ENCODE measurements around the gene AUH. TPM values are rescaled to one million over a fixed set of nuclear protein-coding genes. Genes with fewer than 3 reads are reported as not detected.

AUH gene
- total RNA-seq, 2 experiments from 2014 or later: 15.5 to 15.6 TPM

DNA sequence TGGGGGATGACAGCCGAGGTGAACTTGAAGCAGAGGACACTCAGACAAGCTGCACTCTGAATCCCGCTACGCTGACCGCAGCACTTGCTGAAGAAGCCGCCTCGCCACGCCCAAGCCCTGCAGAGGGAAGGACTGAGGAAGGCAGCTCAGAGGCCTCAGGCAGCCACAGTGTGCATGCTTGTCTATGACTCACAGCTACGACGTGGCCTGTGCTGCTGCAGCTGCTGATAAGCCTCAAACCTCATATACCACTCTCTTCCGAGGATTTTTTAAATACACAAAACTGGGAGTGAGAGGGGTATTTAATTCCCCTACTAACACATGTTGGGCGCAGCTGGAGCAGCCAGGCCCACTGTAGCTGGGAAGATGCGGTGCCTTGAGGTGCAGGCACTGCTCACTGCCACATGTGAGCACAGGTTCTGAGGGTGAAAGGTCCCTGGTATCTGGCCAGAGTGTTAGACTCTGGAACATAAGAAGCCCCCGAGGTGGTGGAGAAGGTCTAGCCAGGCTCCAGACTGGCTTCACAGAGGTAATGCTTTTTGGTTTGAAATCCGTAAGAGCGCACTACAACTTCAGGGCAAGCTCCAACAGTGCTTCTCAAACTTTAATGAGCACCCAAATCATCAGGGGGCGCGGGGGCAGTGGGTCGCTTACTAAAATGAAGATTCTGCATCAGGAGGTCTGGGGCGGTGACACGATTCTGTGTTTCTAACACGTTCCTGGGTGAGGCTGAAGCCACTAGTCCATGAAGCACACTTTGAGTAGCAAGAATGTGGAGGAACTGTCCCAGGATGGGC lies 196.8 kb downstream of the AUH start:
- H3K4me3 Mint-ChIP-seq: peak overlapping the region; percentile 80
- H3K27ac Mint-ChIP-seq: peak overlapping the region; percentile 96
- CTCF ChIA-PET: interaction anchor here (0.7 to 5.4 kb wide), 16 partner anchors 11 to 261 kb away, joined by 3 to 47 read pairs (median 4); partner anchors contain the start of gene NFIL3
- POLR2A ChIA-PET: interaction anchor here (0.9 to 4.1 kb wide), 15 partner anchors 9 to 128 kb away, joined by 3 to 52 read pairs (median 8); no protein-coding TSS in a partner anchor
- H3K4me1 Mint-ChIP-seq (ENCODE audit: low read depth): peaks cover 67% of the 10 kb centered on the region
- peak; percentile 91 for DNase-seq
- H3K27me3 Mint-ChIP-seq (ENCODE audit: low read depth): no peaks in the 10 kb centered on the region
- peak; percentile 86 for ATAC-seq
- no peaks in the 10 kb centered on the region for H3K9me3 Mint-ChIP-seq (ENCODE audit: insufficient read depth)
- H3K36me3 Mint-ChIP-seq (ENCODE audit: low read depth): peaks cover 26% of the 10 kb centered on the region

Other genes starting within 250 kb of the AUH start
- 10 to 100 TPM; 38.1 to 39.5 TPM for gene NFIL3, start 61.9 kb upstream of the AUH start, total RNA-seq

All from activated CD8-positive, alpha-beta T cell treated with anti-CD3 and anti-CD28 coated beads, Interleukin-2, amount 10 ng/mL, durations not matched to agents 7 days and 5 days (primary cell).